ENCODE results near the gene MAP7D3.

MAP7D3 gene

DNA sequence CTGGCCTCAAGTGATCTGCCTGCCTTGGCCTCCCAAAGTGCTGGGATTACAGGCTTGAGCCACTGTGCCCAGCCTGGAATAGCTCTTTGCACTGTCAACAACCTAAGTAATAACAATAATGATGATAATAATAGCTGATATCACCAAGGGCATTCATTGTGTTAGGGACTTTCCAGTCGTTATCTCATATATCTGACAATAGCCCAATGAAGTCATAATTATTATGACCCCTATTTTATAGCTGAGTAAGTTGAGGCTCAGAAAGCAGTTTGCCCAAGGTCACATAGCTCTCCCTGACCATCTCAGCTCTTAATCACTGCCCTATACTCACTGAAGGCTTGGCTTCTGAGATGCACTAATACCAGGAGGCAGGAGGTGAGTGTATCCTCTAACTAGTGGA, 18.7 kb upstream of the MAP7D3 start:
- no peaks in the 10 kb centered on the region for H3K36me3 ChIP-seq (ENCODE audit: control insufficient read depth, insufficient read depth, low read length, severe bottlenecking)
- H3K9me3 ChIP-seq (ENCODE audit: control insufficient read depth, low read length), result no peaks in the 10 kb centered on the region
- DNase-seq (ENCODE audit: low read depth), result no peak
- H3K4me1 ChIP-seq (ENCODE audit: control insufficient read depth, insufficient read depth, low read length), result peaks cover 2% of the 10 kb centered on the region
- H3K27me3 ChIP-seq (replicated peaks; ENCODE audit: control insufficient read depth, insufficient read depth, low read length), result peaks cover 3% of the 10 kb centered on the region
- H3K9ac ChIP-seq (ENCODE audit: low read length), result no peak overlapping the region
- no peak overlapping the region for H3K4me3 ChIP-seq (ENCODE audit: low read length)

DNA sequence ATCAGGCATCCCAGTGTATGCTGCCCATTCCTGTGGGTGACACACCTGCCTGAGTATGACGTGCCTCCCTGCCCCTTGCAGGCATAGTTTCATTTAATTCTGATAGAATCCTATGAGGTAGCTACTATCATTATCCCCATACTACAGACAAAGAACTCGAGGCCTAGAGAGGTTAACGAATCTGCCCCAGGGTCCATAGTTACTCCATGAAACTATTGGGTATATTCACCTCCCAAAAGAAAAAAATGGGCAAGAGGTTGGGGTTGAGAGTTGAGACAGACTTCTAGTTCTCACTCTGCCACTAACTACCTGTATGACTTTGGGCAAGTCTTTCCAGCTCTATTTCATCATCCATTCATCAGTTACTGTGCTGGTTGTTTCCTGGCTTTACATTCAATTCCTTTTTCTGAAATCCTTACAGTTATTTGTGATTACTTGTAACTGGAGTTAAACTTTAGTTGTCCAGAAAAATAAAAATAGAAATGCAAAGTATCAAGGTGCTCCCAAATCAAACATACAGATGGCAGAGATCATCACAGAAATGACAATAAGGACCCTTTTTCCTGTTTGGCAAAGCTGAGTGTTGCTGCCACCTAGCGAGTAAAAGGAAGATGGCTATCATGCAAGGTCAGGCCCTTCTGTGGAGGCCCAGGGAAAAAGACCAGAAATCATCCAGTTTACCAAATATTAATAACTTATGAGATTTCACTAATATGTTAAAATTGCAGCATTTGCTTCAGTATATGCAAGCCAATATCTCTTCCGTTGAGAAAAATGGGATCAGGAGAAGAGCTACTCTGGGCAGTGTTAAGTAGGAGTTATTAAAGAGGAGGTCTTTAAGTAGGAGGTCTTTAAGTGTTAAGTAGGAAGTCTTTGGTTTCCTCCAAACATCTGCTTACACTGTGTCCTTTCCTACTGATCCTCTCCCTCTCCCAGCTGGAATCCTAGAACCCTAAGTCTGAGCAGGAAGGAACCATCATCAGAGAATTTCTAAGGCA, 17.1 kb upstream of the MAP7D3 start:
- no peak overlapping the region for H3K4me3 ChIP-seq (ENCODE audit: low read length)
- peaks cover 3% of the 10 kb centered on the region for H3K27me3 ChIP-seq (replicated peaks; ENCODE audit: control insufficient read depth, insufficient read depth, low read length)
- no peaks in the 10 kb centered on the region for H3K36me3 ChIP-seq (ENCODE audit: control insufficient read depth, insufficient read depth, low read length, severe bottlenecking)
- peak; percentile 75 for DNase-seq (ENCODE audit: low read depth)
- H3K4me1 ChIP-seq (ENCODE audit: control insufficient read depth, insufficient read depth, low read length), result peaks cover 2% of the 10 kb centered on the region
- H3K9me3 ChIP-seq (ENCODE audit: control insufficient read depth, low read length), result no peaks in the 10 kb centered on the region
- H3K9ac ChIP-seq (ENCODE audit: low read length), result peak overlapping the region; percentile 46

DNA sequence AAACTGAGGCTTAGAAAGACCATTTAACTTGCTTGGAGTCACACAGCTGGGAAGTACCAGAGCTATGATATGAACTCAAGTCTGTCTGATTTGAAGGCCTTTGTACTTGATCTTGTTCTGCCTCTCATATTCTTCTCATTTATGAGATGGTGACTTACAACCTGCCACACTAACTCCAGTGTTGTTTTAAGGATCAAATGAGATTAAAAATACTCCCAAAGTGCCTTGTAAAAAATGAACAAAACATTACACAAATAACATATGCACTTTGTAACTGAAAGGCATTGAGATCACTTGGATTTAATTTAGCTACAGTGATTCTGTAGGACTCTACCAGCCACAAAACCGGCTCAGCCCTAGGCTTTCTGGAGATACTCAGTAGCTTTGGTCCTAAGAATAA, 15.6 kb upstream of the MAP7D3 start:
- H3K36me3 ChIP-seq (ENCODE audit: control insufficient read depth, insufficient read depth, low read length, severe bottlenecking), result no peaks in the 10 kb centered on the region
- no peak overlapping the region for H3K4me3 ChIP-seq (ENCODE audit: low read length)
- peaks cover 3% of the 10 kb centered on the region for H3K27me3 ChIP-seq (replicated peaks; ENCODE audit: control insufficient read depth, insufficient read depth, low read length)
- H3K4me1 ChIP-seq (ENCODE audit: control insufficient read depth, insufficient read depth, low read length), result peaks cover 14% of the 10 kb centered on the region
- H3K9ac ChIP-seq (ENCODE audit: low read length), result no peak overlapping the region
- H3K9me3 ChIP-seq (ENCODE audit: control insufficient read depth, low read length), result no peaks in the 10 kb centered on the region
- DNase-seq (ENCODE audit: low read depth), result peak; percentile 32

DNA sequence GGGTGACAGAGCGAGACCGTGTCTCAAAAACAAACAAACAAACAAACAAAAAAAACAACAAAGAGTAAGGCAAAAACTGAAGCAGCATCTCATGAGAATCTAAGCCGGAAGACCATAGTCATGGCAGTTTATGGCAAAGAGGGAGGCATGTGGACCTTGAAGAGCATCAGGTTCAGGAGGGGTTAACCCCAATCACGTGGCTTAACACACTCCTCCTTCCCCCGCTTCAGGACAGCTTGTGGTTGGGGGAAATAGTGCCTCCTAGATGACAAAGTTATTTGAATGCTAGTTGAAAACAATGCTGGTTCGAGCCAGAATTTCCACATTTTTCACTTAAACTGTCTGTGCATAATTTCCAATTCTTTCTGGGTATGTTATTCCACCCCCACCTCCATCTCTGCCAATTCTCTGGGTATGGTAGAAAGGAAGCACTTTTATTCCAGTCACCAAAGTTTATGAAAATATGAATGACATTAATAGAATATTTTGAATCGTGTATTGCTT, 11.7 kb upstream of the MAP7D3 start:
- H3K27me3 ChIP-seq (replicated peaks; ENCODE audit: control insufficient read depth, insufficient read depth, low read length), result peaks cover 3% of the 10 kb centered on the region
- peaks cover 43% of the 10 kb centered on the region for H3K4me1 ChIP-seq (ENCODE audit: control insufficient read depth, insufficient read depth, low read length)
- peak overlapping the region; percentile 67 for H3K9ac ChIP-seq (ENCODE audit: low read length)
- H3K4me3 ChIP-seq (ENCODE audit: low read length), result no peak overlapping the region
- H3K9me3 ChIP-seq (ENCODE audit: control insufficient read depth, low read length), result no peaks in the 10 kb centered on the region
- H3K36me3 ChIP-seq (ENCODE audit: control insufficient read depth, insufficient read depth, low read length, severe bottlenecking), result no peaks in the 10 kb centered on the region
- DNase-seq (ENCODE audit: low read depth), result no peak

DNA sequence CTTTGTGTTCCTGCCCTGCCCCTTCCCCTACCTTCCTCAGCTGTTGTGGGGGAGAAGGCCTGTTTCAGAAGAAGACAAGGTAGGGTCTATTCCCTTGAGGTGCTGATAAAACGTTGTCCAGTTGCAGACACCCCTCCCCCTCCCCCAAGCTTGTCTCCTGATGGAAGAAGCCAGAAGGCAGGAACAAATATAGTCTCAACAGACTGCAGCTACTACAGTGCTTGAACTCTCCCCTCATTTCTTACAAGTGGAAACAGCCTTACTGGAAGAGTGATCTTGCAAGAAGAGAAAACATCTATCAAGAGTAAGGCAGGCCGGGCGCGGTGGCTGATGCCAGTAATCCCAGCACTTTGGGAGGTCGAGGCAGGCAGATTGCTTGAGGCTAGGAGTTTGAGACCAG, 11.0 kb upstream of the MAP7D3 start:
- Histone ChIP-seq H3K9me3 (ENCODE audit: control insufficient read depth, low read length) (no peaks in the 10 kb centered on the region), H3K4me3 (ENCODE audit: low read length) (no peak overlapping the region), H3K4me1 (ENCODE audit: control insufficient read depth, insufficient read depth, low read length) (peaks cover 43% of the 10 kb centered on the region), H3K27me3 (replicated peaks; ENCODE audit: control insufficient read depth, insufficient read depth, low read length) (peaks cover 5% of the 10 kb centered on the region), H3K9ac (ENCODE audit: low read length) (peak overlapping the region; percentile 76), H3K36me3 (ENCODE audit: control insufficient read depth, insufficient read depth, low read length, severe bottlenecking) (no peaks in the 10 kb centered on the region)
- DNase-seq (ENCODE audit: low read depth), result no peak

DNA sequence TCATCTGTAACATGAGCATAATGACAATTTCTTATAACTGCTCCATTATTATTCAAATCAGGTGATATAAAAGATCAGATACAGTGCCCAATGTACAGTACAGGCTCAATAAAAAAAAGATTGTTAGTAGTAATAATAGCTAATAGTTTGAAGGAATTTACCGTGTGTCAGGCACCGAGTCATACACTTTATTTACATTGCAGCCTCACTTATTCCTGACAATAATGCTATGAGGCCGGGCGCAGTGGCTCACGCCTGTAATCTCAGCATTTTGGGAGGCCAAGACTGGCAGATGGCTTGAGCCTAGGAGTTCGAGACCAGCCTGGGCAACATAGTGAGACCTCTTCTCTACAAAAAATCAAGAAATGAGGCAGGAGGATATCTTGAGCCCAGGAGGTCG, 10.1 kb upstream of the MAP7D3 start:
- Histone ChIP-seq H3K9me3 (ENCODE audit: control insufficient read depth, low read length) (no peaks in the 10 kb centered on the region), H3K4me1 (ENCODE audit: control insufficient read depth, insufficient read depth, low read length) (peaks cover 47% of the 10 kb centered on the region), H3K9ac (ENCODE audit: low read length) (peak overlapping the region; percentile 76), H3K4me3 (ENCODE audit: low read length) (peak overlapping the region; percentile 30), H3K27me3 (replicated peaks; ENCODE audit: control insufficient read depth, insufficient read depth, low read length) (peaks cover 12% of the 10 kb centered on the region), H3K36me3 (ENCODE audit: control insufficient read depth, insufficient read depth, low read length, severe bottlenecking) (no peaks in the 10 kb centered on the region)
- DNase-seq (ENCODE audit: low read depth), result no peak

DNA sequence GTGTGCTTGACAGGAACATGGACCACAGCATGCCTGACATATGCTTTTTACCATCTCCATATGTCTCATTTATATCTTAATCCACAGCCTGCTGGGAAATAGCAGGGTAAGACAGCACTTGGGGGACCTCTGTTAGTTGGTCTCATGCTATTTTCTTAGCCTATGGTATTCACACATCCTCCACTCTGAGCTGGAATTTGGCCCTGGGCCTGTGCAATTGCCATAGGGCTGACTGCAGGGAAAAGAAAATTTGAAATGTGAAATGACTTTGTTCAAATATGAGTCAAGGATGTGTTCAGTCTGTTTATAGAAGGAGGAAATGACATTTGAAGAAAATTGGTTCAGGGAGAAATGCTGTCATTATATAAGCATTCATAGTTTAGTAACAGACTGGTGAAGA, 9.6 kb upstream of the MAP7D3 start:
- peak overlapping the region; percentile 30 for H3K4me3 ChIP-seq (ENCODE audit: low read length)
- H3K4me1 ChIP-seq (ENCODE audit: control insufficient read depth, insufficient read depth, low read length), result peaks cover 52% of the 10 kb centered on the region
- no peaks in the 10 kb centered on the region for H3K9me3 ChIP-seq (ENCODE audit: control insufficient read depth, low read length)
- H3K27me3 ChIP-seq (replicated peaks; ENCODE audit: control insufficient read depth, insufficient read depth, low read length), result peaks cover 12% of the 10 kb centered on the region
- peak overlapping the region; percentile 76 for H3K9ac ChIP-seq (ENCODE audit: low read length)
- H3K36me3 ChIP-seq (ENCODE audit: control insufficient read depth, insufficient read depth, low read length, severe bottlenecking), result no peaks in the 10 kb centered on the region
- peak; percentile 73 for DNase-seq (ENCODE audit: low read depth)

DNA sequence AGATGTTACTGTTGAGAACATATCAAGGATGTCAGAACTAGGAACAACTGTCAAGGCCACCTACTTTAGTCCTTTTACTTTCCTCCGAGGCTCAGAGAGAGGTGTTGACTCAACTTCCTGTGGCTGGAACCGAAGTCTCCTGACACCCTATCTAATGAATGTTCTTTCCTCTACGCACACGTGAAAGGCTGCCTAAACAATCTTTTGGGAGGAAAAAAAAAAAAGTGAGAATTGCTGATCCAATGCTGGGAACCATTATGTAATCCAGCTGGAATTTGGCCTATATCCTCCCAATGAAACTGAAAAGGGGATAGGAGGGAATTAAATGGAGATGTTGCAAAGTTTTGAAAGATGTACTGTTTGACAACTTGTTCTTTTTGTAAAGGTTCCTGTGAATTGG, 8.3 kb upstream of the MAP7D3 start:
- peak; percentile 42 for DNase-seq (ENCODE audit: low read depth)
- Histone ChIP-seq H3K36me3 (ENCODE audit: control insufficient read depth, insufficient read depth, low read length, severe bottlenecking) (no peaks in the 10 kb centered on the region), H3K9ac (ENCODE audit: low read length) (peak overlapping the region; percentile 76), H3K4me1 (ENCODE audit: control insufficient read depth, insufficient read depth, low read length) (peaks cover 59% of the 10 kb centered on the region), H3K9me3 (ENCODE audit: control insufficient read depth, low read length) (no peaks in the 10 kb centered on the region), H3K4me3 (ENCODE audit: low read length) (peak overlapping the region; percentile 30), H3K27me3 (replicated peaks; ENCODE audit: control insufficient read depth, insufficient read depth, low read length) (peaks cover 10% of the 10 kb centered on the region)

DNA sequence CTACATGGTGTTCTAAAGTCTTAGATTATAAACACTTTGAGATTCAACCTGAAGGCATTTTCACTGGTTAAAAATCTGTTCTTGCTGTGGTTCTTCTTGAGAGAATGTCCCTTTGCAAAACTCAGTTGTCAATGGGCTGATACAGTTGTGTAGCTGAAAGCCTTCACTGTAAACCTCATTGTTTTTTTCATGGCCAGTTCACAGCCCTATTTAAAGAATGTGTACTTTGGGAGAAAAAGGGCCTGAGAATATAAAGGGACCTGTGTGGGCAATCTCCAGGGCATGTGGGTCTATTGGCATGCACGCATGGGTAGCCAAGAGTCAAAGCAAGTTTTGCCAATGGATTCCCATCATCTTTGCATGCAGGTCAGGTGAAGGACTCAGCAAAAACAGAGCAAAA, 7.8 kb upstream of the MAP7D3 start:
- no peaks in the 10 kb centered on the region for H3K36me3 ChIP-seq (ENCODE audit: control insufficient read depth, insufficient read depth, low read length, severe bottlenecking)
- H3K27me3 ChIP-seq (replicated peaks; ENCODE audit: control insufficient read depth, insufficient read depth, low read length), result peaks cover 10% of the 10 kb centered on the region

DNA sequence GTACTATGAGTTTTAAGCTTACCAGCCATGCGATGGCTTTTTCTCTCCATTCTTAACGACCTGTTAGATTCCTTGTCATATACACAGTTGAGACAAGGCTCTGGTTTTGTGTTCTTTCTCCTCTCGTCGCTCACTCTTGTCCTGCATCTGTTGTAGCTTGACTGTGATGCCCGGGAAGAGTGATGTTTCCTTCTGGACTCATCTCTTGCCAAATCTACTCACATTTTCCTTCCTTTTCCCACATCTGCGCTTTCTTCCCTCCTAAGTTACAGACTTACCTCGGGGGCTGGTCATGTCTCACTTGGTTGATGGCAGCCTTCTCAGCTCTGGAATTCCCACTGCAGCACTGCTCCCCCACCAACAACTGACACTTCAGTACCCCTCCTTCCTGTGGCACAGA, 4.8 kb upstream of the MAP7D3 start:
- Histone ChIP-seq H3K9me3 (ENCODE audit: control insufficient read depth, low read length) (no peaks in the 10 kb centered on the region), H3K36me3 (ENCODE audit: control insufficient read depth, insufficient read depth, low read length, severe bottlenecking) (no peaks in the 10 kb centered on the region), H3K27me3 (replicated peaks; ENCODE audit: control insufficient read depth, insufficient read depth, low read length) (peaks cover 10% of the 10 kb centered on the region), H3K9ac (ENCODE audit: low read length) (peak overlapping the region; percentile 57), H3K4me3 (ENCODE audit: low read length) (peak overlapping the region; percentile 57), H3K4me1 (ENCODE audit: control insufficient read depth, insufficient read depth, low read length) (peaks cover 37% of the 10 kb centered on the region)
- DNase-seq (ENCODE audit: low read depth), result no peak

More for the DNA sequence above, 7.8 kb upstream of the MAP7D3 start:
- Histone ChIP-seq H3K9ac (ENCODE audit: low read length) (no peak overlapping the region), H3K4me1 (ENCODE audit: control insufficient read depth, insufficient read depth, low read length) (peaks cover 59% of the 10 kb centered on the region), H3K9me3 (ENCODE audit: control insufficient read depth, low read length) (no peaks in the 10 kb centered on the region), H3K4me3 (ENCODE audit: low read length) (no peak overlapping the region)
- DNase-seq (ENCODE audit: low read depth), result no peak

DNA sequence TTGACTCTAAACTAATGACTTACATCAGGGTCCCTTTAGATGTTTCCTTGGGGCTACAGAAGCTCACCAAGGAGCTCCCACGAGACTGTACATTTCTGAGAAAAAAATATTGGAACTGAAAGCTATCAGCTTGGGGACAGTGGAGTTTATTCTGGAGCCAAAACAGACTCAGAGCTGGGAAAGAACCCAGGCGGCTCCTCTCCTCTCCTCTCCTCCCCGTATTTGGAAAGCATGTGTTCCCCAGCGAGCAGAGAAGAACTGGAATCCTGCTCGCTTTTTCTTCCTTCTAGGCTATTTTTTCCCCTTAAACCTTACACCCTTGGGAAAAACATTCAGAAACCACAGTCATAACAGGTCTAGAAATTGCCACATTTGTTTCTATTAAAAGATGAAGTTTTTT, 4.3 kb upstream of the MAP7D3 start:
- H3K9me3 ChIP-seq (ENCODE audit: control insufficient read depth, low read length), result no peaks in the 10 kb centered on the region
- H3K4me1 ChIP-seq (ENCODE audit: control insufficient read depth, insufficient read depth, low read length), result peaks cover 34% of the 10 kb centered on the region
- peaks cover 10% of the 10 kb centered on the region for H3K27me3 ChIP-seq (replicated peaks; ENCODE audit: control insufficient read depth, insufficient read depth, low read length)
- DNase-seq (ENCODE audit: low read depth), result no peak
- peak overlapping the region; percentile 57 for H3K4me3 ChIP-seq (ENCODE audit: low read length)
- peak overlapping the region; percentile 57 for H3K9ac ChIP-seq (ENCODE audit: low read length)
- no peaks in the 10 kb centered on the region for H3K36me3 ChIP-seq (ENCODE audit: control insufficient read depth, insufficient read depth, low read length, severe bottlenecking)

Data from adipocyte (in vitro differentiated cells).